Pancreas (tissue), 10 donors: ENCODE measurements around the gene ARHGAP6. TPM values are rescaled to one million over a fixed set of nuclear protein-coding genes. Genes with fewer than 3 reads are reported as not detected.
A peak's percentile ranks its signal among the peaks of the same experiment; 100 is the strongest.

Experiments
- ATAC-seq, 4 donors: fragments of 200-7000 bp; cut with Tn5 transposase; one replicate each; pipeline versions ENCODE4 v1.8.0 to v1.9.1; 2020; ENCODE audit warnings: mild to moderate bottlenecking in 4 of 4, moderate library complexity in 4 of 4
- DNase-seq, 6 donors: peaks; one replicate each; pipeline ENCODE4 v3.0.0-alpha.2; 2020
- FAIRE-seq: peaks from 2 replicates; lab custom pipeline; 2012; peaks lifted over from hg19 to GRCh38; lab: Jason Lieb, UNC
- H3K27ac ChIP-seq, 4 donors: fragments of 200-600 bp; sonication (generic); 1 replicate in 3 of 4; 2 replicates in 1 of 4; pipeline versions ENCODE4 v1.5.0 to v1.8.0; 2020
- H3K27me3 ChIP-seq, 4 donors: fragments of 200-600 bp; one replicate each; pipeline ENCODE4 v1.8.0; 2021
- H3K36me3 ChIP-seq, 3 donors: fragments of 200-600 bp; sonication (generic) in 1 of 3; one replicate each; pipeline versions ENCODE4 v1.5.0 to v1.8.0; 2020 to 2021
- H3K4me1 ChIP-seq, 3 donors: fragments of 200-600 bp; one replicate each; pipeline ENCODE4 v1.8.0; 2021
- H3K4me3 ChIP-seq, 4 donors: fragments of 200-600 bp; sonication (generic) in 2 of 4; one replicate each; pipeline versions ENCODE4 v1.5.0 to v1.8.0; 2020 to 2021
- H3K9me3 ChIP-seq, 4 donors: fragments of 200-600 bp; one replicate each; pipeline ENCODE4 v1.8.0; 2021
- WGBS, 2 donors: extraction: QIAGEN DNeasy Blood & Tissue Kit; methylation state at CpG; one replicate each; pipeline ENCODE4 v1.1.7; 2013; 5-methylcytosine and 5-hydroxymethylcytosine counted together
- intact Hi-C, 3 donors: fragments of 100-400 bp; cut with DNase I; formaldehyde crosslinking; loops; one replicate each; pipeline versions ENCODE4 v1.11.1 to v1.14.2; 2022
- polyA plus RNA-seq, 2 donors: library from polyadenylated mRNA; stranded (reverse); fragments of 200-250 nt; gene quantifications; one replicate each; pipeline ENCODE4 v1.2.3, GENCODE V29; 2013
- total RNA-seq, 6 donors: library from RNA; stranded (reverse); fragmentation: NEBNext Ultra II Directional in 4 of 6; extraction: Animal tissue kit (Norgen Biotek cat#: 25700) in 4 of 6; gene quantifications; one replicate each; pipeline versions ENCODE4 v1.2.1 to v1.2.4, GENCODE V29; 2021 to 2023
- TF ChIP-seq, protein P1 (sequence below), 4 donors: fragments of 200-600 bp; sonication (generic) in 3 of 4; IDR thresholded peaks; one replicate each; pipeline versions ENCODE4 v1.5.0 to v1.8.0; 2021; ENCODE audit warnings: antibody characterized with exemption in 4 of 4
- donor health status: healthy with polysubstance abuse.
- donor health status: DM: no; HTN: no; CAD: no; lungs with moderate emphysema.
- donor health status: DM: no; HTN: no; CAD: no.
- donor health status: control.
- donor health status: control.
- donor health status: Bipolar disorder and iron deficiency.
- donor health status: DM: yes; HTN: yes; CAD: no.
- donor health status: DM: no; HTN: no; CAD: no.
- donor health status: DM: no; HTN: no; CAD: no.
- donor health status: DM: yes; HTN: yes; CAD: no.

Gene ARHGAP6
- total and polyA plus RNA-seq, 8 donors, result 0.79 to 3.3 (median 1.1) TPM

DNA sequence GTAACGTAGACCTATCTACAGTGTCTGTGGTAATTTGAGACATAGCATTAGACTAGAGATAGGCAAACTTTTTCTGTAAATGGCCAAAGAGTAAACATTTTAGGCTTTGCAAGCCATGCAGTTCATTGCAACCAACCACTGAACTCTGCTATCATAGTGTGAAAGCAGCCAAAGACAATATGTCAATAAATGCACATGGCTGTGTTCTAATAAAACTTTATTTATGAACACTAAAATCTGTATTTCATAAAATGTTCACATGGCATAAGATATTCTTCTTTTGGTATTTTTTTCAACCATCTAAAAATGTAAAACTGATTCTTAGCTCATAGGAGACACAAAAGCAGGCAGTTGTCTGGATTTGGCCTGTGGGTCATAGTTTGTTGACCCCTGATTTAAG, 251.6 kb downstream of the ARHGAP6 start:
- H3K36me3 ChIP-seq, result no peaks in the 10 kb centered on the region
- no peaks in the 10 kb centered on the region for H3K9me3 ChIP-seq
- no peak for DNase-seq
- H3K4me1 ChIP-seq, result no peaks in the 10 kb centered on the region
- intact Hi-C loops, result no loop called here
- TF ChIP-seq, protein P1, sequence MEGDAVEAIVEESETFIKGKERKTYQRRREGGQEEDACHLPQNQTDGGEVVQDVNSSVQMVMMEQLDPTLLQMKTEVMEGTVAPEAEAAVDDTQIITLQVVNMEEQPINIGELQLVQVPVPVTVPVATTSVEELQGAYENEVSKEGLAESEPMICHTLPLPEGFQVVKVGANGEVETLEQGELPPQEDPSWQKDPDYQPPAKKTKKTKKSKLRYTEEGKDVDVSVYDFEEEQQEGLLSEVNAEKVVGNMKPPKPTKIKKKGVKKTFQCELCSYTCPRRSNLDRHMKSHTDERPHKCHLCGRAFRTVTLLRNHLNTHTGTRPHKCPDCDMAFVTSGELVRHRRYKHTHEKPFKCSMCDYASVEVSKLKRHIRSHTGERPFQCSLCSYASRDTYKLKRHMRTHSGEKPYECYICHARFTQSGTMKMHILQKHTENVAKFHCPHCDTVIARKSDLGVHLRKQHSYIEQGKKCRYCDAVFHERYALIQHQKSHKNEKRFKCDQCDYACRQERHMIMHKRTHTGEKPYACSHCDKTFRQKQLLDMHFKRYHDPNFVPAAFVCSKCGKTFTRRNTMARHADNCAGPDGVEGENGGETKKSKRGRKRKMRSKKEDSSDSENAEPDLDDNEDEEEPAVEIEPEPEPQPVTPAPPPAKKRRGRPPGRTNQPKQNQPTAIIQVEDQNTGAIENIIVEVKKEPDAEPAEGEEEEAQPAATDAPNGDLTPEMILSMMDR (IDR thresholded peaks at IDR 0.05), result no peak
- peaks cover 0 to 3% (median 0%) of the 10 kb centered on the region in 4 donors for H3K27me3 ChIP-seq
- FAIRE-seq, result no peak
- no peak for ATAC-seq
- H3K4me3 ChIP-seq, result no peak overlapping the region
- WGBS, 2 donors, result 78 to 81% methylated on average over 1 of the region's 1 CpG
- no peak overlapping the region for H3K27ac ChIP-seq

DNA sequence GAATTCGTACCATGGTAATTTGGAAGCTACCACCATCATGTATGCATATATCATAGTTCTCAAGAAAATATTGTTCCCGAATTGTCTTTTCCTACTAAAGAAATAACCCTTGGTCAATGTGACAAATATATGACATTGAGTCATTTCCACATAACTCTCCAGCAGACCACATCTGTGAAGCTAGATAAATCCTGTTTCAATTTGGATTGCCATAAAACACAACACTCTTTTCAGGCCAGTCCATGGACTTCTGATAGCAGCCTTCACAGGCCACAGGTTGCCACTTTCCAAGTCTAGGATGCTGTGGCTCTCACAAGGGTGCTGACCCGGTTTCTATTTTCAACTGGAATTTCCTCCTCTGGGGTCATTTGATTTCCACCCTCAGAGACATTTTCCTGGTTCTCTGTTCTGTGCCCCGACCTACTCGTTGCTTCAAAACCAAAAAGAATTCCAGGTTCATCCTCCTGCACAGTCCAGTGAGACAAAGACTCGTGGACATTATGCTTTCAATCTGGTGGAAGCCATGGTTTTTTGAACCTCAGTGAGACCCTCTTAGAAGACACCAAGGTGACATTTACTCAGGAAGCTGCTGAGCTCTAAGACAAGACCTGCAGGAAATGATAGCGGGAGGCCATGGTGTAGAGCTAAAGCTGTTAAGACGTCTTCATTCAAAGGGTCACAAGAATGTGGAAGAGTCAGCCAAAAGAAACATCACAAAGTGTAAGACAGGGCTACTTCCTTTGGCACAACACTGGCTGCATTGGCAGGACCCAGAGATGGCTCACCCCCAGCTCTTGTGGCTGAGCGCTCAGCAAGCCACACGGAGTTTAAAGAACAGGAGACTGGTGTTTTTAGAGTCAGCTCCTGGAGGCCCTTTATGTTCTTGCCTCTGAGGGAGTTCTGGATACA, 252.8 kb downstream of the ARHGAP6 start:
- no peak for ATAC-seq
- H3K4me1 ChIP-seq, result no peaks in the 10 kb centered on the region
- no peak overlapping the region for H3K4me3 ChIP-seq
- no peak for FAIRE-seq
- DNase-seq, result no peak
- no peaks in the 10 kb centered on the region for H3K9me3 ChIP-seq
- H3K27ac ChIP-seq, result no peak overlapping the region
- WGBS, 2 donors, result 66 to 76% methylated on average over 10 of the region's 10 CpGs
- intact Hi-C loops, result no loop called here
- no peaks in the 10 kb centered on the region for H3K36me3 ChIP-seq
- TF ChIP-seq, protein P1 (IDR thresholded peaks at IDR 0.05), result no peak
- peaks cover 0 to 3% (median 0%) of the 10 kb centered on the region in 4 donors for H3K27me3 ChIP-seq

DNA sequence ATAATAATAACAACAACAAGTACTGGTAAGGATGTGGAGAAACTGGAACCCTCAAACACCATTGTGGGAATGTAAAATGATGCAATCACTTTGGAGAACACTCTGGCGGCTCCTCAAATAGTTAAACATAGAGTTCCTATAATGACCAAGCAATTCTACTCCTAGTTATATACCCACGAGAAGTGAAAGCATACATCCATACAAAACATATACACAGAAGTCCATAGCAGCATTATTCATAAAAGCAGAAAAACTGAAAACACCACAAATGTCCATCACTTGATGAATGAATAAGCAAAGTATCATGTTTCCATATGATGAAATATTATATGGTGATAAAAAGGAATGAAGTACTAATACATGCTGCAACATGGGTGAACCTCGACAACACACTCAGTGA, 255.8 kb downstream of the ARHGAP6 start:
- no peaks in the 10 kb centered on the region for H3K4me1 ChIP-seq
- H3K36me3 ChIP-seq, result no peaks in the 10 kb centered on the region
- intact Hi-C loops, result no loop called here
- WGBS, 2 donors, result 68 to 82% methylated on average over 3 of the region's 3 CpGs
- no peaks in the 10 kb centered on the region for H3K9me3 ChIP-seq
- H3K27me3 ChIP-seq, result no peaks in the 10 kb centered on the region
- no peak overlapping the region for H3K4me3 ChIP-seq
- DNase-seq, result no peak
- TF ChIP-seq, protein P1 (IDR thresholded peaks at IDR 0.05), result no peak
- no peak for ATAC-seq
- peak; percentile 17 for FAIRE-seq
- no peak overlapping the region for H3K27ac ChIP-seq

DNA sequence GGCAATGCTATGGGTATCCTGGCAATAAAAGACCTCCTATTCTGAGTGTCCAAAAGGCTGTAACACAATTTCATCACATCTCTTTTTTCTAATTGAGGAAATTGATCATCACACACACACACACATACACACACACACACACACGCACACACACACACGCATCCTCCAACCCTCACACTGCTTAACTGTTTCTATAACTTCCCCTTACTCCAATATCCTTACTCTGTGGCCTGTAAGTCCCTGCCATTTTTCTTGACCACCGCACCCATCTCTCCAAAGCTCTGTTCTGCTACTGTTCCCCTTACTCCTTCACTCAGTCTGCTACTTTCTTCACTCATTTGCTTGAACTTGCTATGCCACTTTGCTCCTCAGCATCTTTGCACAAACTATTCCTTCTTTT, 256.9 kb downstream of the ARHGAP6 start:
- intact Hi-C loops, result no loop called here
- Histone ChIP-seq H3K4me3 (no peak overlapping the region), H3K27ac (no peak overlapping the region), H3K9me3 (no peaks in the 10 kb centered on the region), H3K27me3 (no peaks in the 10 kb centered on the region), H3K4me1 (no peaks in the 10 kb centered on the region), H3K36me3 (no peaks in the 10 kb centered on the region)
- TF ChIP-seq, protein P1 (IDR thresholded peaks at IDR 0.05), result no peak
- ATAC-seq, result no peak
- 77 to 80% methylated on average over 3 of the region's 3 CpGs for WGBS, 2 donors
- no peak for DNase-seq
- FAIRE-seq, result no peak

DNA sequence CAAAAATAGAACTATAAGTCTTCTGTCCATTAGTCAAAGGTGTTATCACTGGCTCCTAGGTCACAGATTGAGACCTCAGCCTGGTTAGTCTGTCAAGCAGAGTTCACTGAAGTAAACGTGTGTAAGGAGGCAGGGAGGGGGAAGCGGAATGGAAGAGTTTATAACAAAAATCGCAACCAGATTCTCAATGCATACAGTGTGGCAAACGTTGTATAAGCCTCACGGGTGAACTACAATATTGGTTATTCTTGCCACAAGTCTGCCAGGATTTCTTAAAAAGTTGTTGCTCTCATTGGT, 257.7 kb downstream of the ARHGAP6 start:
- intact Hi-C loops, result no loop called here
- H3K9me3 ChIP-seq, result no peaks in the 10 kb centered on the region
- no peak overlapping the region for H3K4me3 ChIP-seq
- WGBS, 2 donors, result 62 to 65% methylated on average over 5 of the region's 5 CpGs
- FAIRE-seq (no peak), DNase-seq (no peak), ATAC-seq (no peak)
- no peaks in the 10 kb centered on the region for H3K27me3 ChIP-seq
- TF ChIP-seq, protein P1 (IDR thresholded peaks at IDR 0.05), result no peak
- no peak overlapping the region for H3K27ac ChIP-seq
- H3K36me3 ChIP-seq, result no peaks in the 10 kb centered on the region
- no peaks in the 10 kb centered on the region for H3K4me1 ChIP-seq
